HG02943 (cell line): ENCODE measurements around the gene CEP135.
"Not testable (repeated sequence)": the region's sequence is repeated elsewhere in the genome, so short reads cannot be mapped to it uniquely, and the experiment has no call there.

ENCODE experiments used
- ATAC-seq: cut with Tn5 transposase; IDR thresholded peaks from one replicate; pipeline ENCODE4 v1.9.1; 2021; ENCODE audit warnings: mild to moderate bottlenecking, low read depth, moderate library complexity; ENCODE audit not compliant: unreplicated experiment

CEP135 gene

GRCh38 chr4:55941881-55942396 lies 6.8 kb upstream of the CEP135 start:
- no peak for ATAC-seq

GRCh38 chr4:55947254-55947882 lies 1.4 kb upstream of the CEP135 start:
- peak; percentile 30 for ATAC-seq

DNA sequence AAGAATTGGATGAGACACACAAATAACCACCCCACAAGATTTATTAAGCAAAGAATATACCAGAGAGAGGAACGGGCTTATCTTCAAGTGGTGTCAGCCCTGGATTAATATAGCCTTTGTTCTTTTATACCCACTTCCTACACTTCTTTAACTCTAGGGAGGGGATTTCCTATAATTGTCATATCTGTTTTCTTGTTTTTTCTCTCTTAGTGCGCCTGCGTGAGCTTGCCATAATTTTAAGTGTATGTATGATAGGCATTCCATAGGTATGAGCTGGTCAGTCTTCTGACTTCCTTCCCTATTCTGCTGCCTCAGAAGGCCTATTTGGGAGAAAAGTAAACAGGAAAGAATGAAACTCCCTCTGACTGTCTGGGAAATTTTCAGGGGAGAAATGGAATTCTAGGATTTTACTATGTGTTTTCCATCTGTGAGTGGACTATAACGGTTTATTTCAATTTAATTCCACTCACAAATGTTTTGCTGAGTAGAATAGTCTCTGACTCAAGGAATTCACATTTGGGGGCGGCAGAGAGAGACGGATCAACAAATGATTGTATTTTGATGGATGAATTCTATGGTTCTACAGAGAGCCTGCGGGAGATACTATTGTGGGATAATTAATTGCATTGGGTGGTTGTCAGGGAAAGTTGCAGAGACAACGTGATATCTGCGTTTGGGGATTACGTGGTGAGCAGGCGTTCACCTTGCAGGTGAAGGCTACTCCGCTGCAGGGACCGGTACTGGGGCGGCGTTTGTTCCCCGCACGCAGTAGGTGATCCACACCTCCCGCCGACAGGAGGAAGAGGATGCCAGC lies 626 bp upstream of the CEP135 start:
- peak; percentile 1 for ATAC-seq

DNA sequence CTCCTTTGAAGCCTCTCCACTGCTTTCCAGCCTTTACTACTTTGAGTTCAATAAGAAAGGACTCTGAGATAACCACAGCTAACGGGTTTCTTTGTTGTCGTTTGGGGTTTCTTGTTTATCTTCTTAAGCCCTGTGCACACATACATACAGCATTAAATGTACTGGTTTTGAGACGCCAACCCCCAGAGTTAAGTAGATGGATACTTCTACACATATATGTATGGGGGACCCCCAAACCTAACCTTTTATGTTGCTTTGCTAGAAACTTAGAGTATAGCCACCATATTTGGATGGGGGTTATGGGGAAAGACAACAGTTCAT lies 697 bp downstream of the CEP135 start:
- no peak for ATAC-seq

DNA sequence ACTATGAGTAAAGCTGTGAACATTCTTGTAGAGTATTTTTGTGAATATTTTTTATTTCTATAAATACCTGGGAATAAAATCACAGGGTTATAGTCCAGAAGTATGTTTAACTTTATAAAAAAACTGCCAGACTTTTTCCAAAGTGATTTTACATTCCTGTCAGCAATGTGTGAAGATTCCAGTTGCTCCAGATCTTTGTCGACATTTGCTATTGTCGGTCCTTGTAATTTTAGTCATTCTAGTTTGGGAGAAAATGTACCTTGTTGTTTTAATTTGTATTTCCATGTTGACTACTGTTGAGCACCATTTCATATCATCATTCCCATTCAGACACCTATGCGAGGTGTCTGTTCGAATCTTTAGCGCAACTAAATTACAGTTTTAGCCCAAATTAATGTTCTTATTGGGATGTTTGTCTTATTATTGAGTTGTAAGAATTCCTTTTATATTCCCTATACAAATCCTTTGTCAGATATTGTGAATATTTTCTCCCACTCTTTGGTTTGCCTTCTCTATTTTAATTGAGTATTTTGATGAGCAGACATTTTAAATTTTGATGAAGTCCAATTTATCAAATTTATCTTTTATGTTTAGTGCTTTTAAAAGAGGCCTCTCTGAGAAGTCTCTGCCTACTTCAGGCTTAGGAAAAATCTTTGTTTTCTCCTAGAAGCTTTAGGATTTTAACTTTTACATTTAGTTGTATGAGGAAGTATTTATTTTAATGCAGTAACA lies 2.6 kb downstream of the CEP135 start:
- no peak for ATAC-seq

DNA sequence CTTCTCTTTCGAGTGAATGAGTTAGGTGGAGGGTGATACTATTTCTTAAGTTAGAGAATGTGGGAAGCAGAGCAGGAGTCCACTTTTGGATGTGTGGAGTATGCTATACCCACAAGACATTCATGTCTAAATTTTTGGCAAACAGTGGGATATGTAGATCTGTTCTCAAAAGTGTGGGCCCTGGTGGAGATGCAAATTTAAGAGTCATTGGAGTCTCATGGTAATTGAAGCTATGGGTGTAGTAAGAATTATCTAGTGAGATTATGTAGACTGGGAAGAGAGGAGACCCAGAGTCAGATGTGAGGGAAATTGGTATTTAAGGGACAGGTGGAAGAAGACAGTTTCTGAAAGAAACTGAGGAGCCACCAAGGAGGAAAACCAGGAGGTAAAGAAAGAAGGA lies 7.0 kb downstream of the CEP135 start:
- ATAC-seq = no peak

GRCh38 chr4:55959655-55960054 lies 10.9 kb downstream of the CEP135 start:
- no peak for ATAC-seq

DNA sequence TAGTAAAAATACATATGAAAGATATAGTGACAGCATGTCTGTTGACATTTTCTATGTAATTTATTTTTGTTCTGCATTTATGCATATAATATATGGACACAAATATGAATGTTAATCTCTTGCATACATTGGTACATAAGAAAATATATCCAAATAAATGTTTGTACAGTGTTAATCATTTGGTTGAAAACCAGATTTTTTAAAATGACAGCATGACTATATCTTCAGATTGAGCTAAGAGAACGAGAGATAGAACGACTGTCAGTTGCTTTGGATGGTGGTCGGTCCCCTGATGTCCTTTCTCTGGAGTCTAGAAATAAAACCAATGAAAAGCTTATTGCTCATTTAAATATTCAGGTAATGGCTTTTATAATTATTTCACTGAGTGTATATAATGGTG lies 15.3 kb downstream of the CEP135 start:
- no peak for ATAC-seq

GRCh38 chr4:55965585-55965984 lies 16.8 kb downstream of the CEP135 start:
- ATAC-seq = no peak

GRCh38 chr4:55966324-55966723 lies 17.6 kb downstream of the CEP135 start:
- ATAC-seq = not testable (repeated sequence)

- ATAC-seq = no peak
These were observed 18.6 kb downstream of the CEP135 start for GRCh38 chr4:55967376-55967775.

GRCh38 chr4:55973650-55974049 lies 24.9 kb downstream of the CEP135 start:
- ATAC-seq = no peak

DNA sequence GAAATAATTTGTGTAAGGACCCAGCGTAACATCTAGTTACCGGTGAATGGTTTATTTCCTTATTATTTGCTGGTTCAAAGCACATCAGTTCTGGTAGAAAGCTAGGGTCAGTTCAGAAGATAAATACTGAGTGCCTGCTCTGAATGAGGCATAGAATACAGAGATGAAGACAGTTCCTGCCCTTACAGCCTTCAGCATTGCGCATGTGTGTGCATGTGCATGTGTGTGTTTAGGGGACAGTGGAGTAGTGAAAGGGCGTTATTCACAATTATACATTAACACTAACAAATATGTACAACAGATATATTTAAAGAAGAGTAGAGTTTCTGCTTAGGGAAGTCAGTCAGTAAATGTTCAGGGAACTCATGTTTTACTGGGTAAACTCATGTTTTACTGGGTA lies 29.1 kb downstream of the CEP135 start:
- no peak for ATAC-seq

DNA sequence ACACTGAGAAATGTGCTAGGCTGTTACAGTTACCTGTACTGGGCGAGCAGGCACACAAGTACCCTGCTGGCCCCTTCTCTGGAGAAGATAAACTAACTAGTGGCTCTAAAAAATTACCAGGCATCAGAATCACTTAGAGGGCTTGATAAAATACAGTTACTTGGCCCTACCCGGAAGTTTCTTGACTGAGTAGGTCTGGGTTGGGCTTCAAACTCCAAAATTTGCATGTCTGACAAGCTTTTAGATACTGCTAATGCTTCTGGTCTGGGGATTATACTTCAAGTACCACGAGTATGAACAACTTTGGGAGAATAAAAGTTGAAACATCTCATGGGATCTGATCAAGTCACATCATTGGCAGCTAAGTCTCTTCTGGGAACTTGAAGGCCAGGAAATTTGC lies 30.8 kb downstream of the CEP135 start:
- ATAC-seq = no peak

DNA sequence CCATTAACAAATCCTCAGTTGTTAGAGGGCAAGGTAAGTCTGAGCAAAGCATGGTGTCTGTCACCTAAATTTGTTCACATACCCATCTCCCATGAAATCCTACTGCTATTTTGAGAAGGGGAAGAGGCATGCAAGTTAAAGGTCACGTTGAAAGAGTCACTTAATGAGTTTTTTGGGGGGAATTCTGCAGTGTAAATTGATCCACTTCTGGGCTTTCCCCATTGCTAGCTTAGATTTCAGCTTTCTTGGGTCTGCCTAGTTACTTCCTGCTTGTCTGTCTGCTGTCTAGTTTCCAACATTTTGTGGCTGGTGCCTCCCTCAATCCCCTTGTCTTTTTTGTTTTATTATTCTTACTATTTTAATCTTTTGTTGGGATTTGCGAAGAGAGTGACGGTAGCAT lies 32.0 kb downstream of the CEP135 start:
- ATAC-seq = no peak

DNA sequence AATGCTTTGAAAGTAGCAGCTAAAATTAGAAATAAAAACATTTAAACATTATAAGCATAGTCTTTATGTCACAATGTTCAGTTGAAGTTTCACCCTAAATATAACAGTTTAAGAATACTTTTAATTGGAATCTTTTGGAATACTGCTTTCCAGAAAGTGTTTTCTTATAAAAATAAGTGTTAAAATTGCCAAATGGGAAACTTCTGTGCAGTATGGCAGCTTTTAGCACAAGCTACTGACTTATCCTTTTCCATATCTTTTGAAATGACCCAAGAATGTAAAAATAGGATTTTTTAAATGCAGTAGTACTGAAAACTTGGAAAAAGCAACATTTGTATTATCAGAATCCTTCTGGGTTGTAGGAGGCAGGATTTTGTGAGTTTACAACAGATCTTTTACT lies 34.2 kb downstream of the CEP135 start:
- no peak for ATAC-seq

GRCh38 chr4:55989766-55990165 lies 41.0 kb downstream of the CEP135 start:
- ATAC-seq = no peak

DNA sequence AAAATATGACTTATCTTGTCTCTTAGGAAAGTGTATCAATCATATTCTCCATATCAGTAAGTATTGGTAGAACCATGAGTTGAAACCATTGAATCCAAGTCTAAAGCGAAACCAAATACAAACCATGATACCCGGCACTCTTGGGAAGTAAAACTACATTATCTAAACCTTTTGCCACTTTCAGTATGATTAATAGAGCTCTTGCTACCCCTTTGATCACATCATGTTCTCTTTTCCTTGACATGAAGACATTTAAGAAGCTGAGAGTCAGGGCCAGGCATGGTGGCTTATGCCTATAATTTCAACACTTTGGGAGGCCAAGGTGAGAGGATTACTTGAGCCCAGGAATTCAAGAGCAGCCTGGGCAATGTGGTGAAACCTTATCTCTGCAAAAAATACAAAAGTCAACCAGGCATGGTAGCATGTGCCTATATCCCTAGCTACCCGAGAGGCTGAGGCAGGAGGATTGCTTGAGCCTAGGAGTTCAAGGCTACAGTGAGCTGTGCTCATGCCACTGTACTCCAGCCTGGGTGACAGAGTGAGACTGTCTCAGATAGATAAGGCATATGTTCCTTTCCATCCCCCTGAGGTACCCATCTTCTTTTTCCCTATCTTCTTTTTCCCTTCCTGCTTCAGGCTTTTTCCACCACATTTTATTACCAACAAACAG lies 45.4 kb downstream of the CEP135 start:
- ATAC-seq = no peak

GRCh38 chr4:55996646-55997045 lies 47.9 kb downstream of the CEP135 start:
- ATAC-seq = no peak

DNA sequence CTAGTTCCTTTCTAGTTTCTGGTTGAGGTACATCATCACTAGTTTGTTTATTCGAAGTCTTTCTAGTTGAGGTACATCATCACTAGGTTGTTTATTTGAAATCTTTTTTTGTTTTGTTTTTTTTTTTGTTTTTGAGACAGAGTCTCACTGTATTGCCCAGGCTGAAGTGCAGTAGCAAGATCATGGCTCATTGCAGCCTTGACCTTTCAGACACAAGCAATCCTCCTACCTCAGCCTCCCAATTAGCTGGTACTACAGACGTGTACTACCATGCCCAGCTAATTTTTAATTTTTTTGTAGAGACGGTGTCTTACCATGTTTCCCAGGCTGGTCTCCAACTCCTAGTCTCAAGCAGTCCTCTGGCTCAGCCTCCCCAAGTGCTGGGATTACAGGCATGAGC lies 54.9 kb downstream of the CEP135 start:
- no peak for ATAC-seq

- no peak for ATAC-seq
These were observed 55.5 kb downstream of the CEP135 start for GRCh38 chr4:56004235-56004634.
